NCI-H2081 treated with DMSO at 0.1 percent for 48 hours (cell line): ENCODE results near the gene EID3.
"Not testable (repeated sequence)": the region's sequence is repeated elsewhere in the genome, so short reads cannot be mapped to it uniquely, and the experiment has no call there.

ENCODE experiments used
- DNase-seq: peaks from one replicate; lab custom pipeline; 2025; lab: John Stamatoyannopoulos, UW

Gene EID3

GRCh38 chr12:104312654-104313053 is 9.1 kb downstream of the EID3 start:
- DNase-seq = no peak

GRCh38 chr12:104313568-104314241 is 10.2 kb downstream of the EID3 start:
- DNase-seq = no peak

- DNase-seq = no peak
Observed at GRCh38 chr12:104314242-104314614, 10.7 kb downstream of the EID3 start.

- no peak for DNase-seq
Observed at GRCh38 chr12:104315326-104316224, 12.0 kb downstream of the EID3 start.

GRCh38 chr12:104316936-104317335 is 13.4 kb downstream of the EID3 start:
- no peak for DNase-seq

GRCh38 chr12:104317538-104318210 is 14.1 kb downstream of the EID3 start:
- no peak for DNase-seq

- no peak for DNase-seq
Observed at GRCh38 chr12:104319028-104319427, 15.5 kb downstream of the EID3 start.

- DNase-seq = no peak
Observed at GRCh38 chr12:104319918-104320626, 16.5 kb downstream of the EID3 start.

- no peak for DNase-seq
Observed at GRCh38 chr12:104320627-104321024, 17.1 kb downstream of the EID3 start.

- DNase-seq = no peak
Observed at GRCh38 chr12:104321949-104322348, 18.4 kb downstream of the EID3 start.

- not testable (repeated sequence) for DNase-seq
Observed at GRCh38 chr12:104322533-104322932, 19.0 kb downstream of the EID3 start.

- no peak for DNase-seq
Observed at GRCh38 chr12:104323899-104324298, 20.4 kb downstream of the EID3 start.

GRCh38 chr12:104328278-104328677 is 24.7 kb downstream of the EID3 start:
- not testable (repeated sequence) for DNase-seq

GRCh38 chr12:104328790-104329189 is 25.3 kb downstream of the EID3 start:
- DNase-seq = no peak

GRCh38 chr12:104329707-104330532 is 26.4 kb downstream of the EID3 start:
- no peak for DNase-seq

GRCh38 chr12:104331376-104331775 is 27.8 kb downstream of the EID3 start:
- no peak for DNase-seq

- DNase-seq = not testable (repeated sequence)
Observed at GRCh38 chr12:104332273-104332672, 28.7 kb downstream of the EID3 start.

GRCh38 chr12:104333692-104334255 is 30.2 kb downstream of the EID3 start:
- DNase-seq = no peak

- no peak for DNase-seq
Observed at GRCh38 chr12:104334581-104334980, 31.0 kb downstream of the EID3 start.

GRCh38 chr12:104336115-104336514 is 32.6 kb downstream of the EID3 start:
- DNase-seq = no peak

- no peak for DNase-seq
Observed at GRCh38 chr12:104337030-104337558, 33.6 kb downstream of the EID3 start.
